ENCODE measurements around the gene MEI1. TPM values are rescaled to one million over a fixed set of nuclear protein-coding genes. Genes with fewer than 3 reads are reported as not detected.

The MEI1 gene
- total and polyA plus RNA-seq, 9 of the 15 experiments (the other 6 are each of a cell fraction or from before 2014, with no cell fraction given): 0.08 to 0.68 (median 0.18) TPM; not detected in 2

GRCh38 chr22:41808400-41808799 is 109.1 kb downstream of the MEI1 start:
- BruUV-seq (replicated peaks): no TSS peak
- POLR2A ChIA-PET: interaction anchor here (0.7 to 1.4 kb wide), 6 partner anchors 8 to 83 kb away, joined by 3 to 8 read pairs (median 3); partner anchors contain the start of gene CCDC134
- TF ChIP-seq TCF3 (CRISPR knock-in tag; IDR thresholded peaks at IDR 0.05) (peak; percentile 65; the same call in 1 of the 2 replicates), RFX5 (IDR thresholded peaks at IDR 0.05; ENCODE audit: low read depth, low read length) (no peak), ZNF586 (CRISPR knock-in tag; conservative IDR thresholded peaks at IDR 0.05) (no peak), BMI1 (IDR thresholded peaks at IDR 0.05; ENCODE audit: low read length) (no peak), ARID1B (IDR thresholded peaks at IDR 0.05) (0 out of 2 replicates have a peak, but pooled peaks have one; percentile 21), CBFA2T2 (conservative IDR thresholded peaks at IDR 0.05) (peak; percentile 57), E2F6 (IDR thresholded peaks at IDR 0.05; ENCODE audit: borderline replicate concordance in 1 of 2, extremely low read depth in 1 of 2, insufficient read depth in 1 of 2, insufficient read length in 1 of 2, low read depth in 1 of 2, low read length in 1 of 2, poor library complexity in 1 of 2, severe bottlenecking in 1 of 2) (no peak), CBFA2T3 (IDR thresholded peaks at IDR 0.05) (peak; percentile 80), ZNF512 (tag; IDR thresholded peaks at IDR 0.05) (no peak), STAG1 (CRISPR knock-in tag; IDR thresholded peaks at IDR 0.05; ENCODE audit: borderline replicate concordance) (no peak), ZNF696 (CRISPR knock-in tag; conservative IDR thresholded peaks at IDR 0.05) (no peak), NFE2L1 (tag; IDR thresholded peaks at IDR 0.05; ENCODE audit: borderline replicate concordance, low read depth) (no peak), SMAD3 (CRISPR knock-in tag; conservative IDR thresholded peaks at IDR 0.05) (no peak), SMC3 (conservative IDR thresholded peaks at IDR 0.05; ENCODE audit: insufficient read depth, low read depth, low read length) (no peak), ZBTB11 (CRISPR knock-in tag; IDR thresholded peaks at IDR 0.05) (no peak), ZNF232 (CRISPR knock-in tag; IDR thresholded peaks at IDR 0.05) (no peak), ZNF146 (CRISPR knock-in tag; IDR thresholded peaks at IDR 0.05; ENCODE audit: unreplicated experiment) (no peak)

More at GRCh38 chr22:41808400-41808799, 109.1 kb downstream of the MEI1 start:
- CTCF ChIA-PET (ENCODE audit: low intra/inter-chr PET ratio): no interaction called here
- Histone ChIP-seq H4K20me1 (replicated peaks; ENCODE audit: control insufficient read depth, insufficient read depth, low read length) (no peaks in the 10 kb centered on the region), H3K9me1 (ENCODE audit: control insufficient read depth, insufficient read depth, low read length) (peaks cover 5% of the 10 kb centered on the region), H3K36me3 (ENCODE audit: control insufficient read depth, insufficient read depth, low read length) (peaks cover 29% of the 10 kb centered on the region; the same call in 2 of the 3 replicates), H3K4me3 (no peak overlapping the region), H3K27me3 (ENCODE audit: control insufficient read depth in 2 of 2, insufficient read depth in 2 of 2, low read length in 2 of 2) (no peaks in the 10 kb centered on the region), H3K4me2 (ENCODE audit: insufficient read depth, low read length) (peak overlapping the region; percentile 24), H3K4me1 (replicated peaks in 1 of 2; ENCODE audit: control insufficient read depth in 2 of 2, insufficient read depth in 2 of 2, low read length in 2 of 2) (peaks cover 7 to 8% of the 10 kb centered on the region in 2 experiments; a peak in 3 of 5 replicates), H3K27ac (ENCODE audit: extremely low read depth, low read depth, low read length) (no peak overlapping the region), H3K79me2 (ENCODE audit: control insufficient read depth, insufficient read depth, low read length) (peaks cover 6% of the 10 kb centered on the region; the same call in 1 of the 3 replicates), H3K9me3 (replicated peaks; ENCODE audit: control insufficient read depth, insufficient read depth, low read depth, low read length) (no peaks in the 10 kb centered on the region), H3K9ac (ENCODE audit: insufficient read depth in 1 of 2, low read depth in 2 of 2, low read length in 2 of 2) (peak overlapping the region in 1 of 2 experiments; percentile 77; a peak in 2 of 4 replicates), H2AFZ (ENCODE audit: low read depth, low read length) (no peak overlapping the region)
- in situ Hi-C loops (cut with MboI): no loop called here
- FAIRE-seq (peak; percentile 78), ATAC-seq (peak; percentile 93), DNase-seq (ENCODE audit: extremely low read depth in 1 of 4, low spot score in 3 of 4) (peak; percentile 29 to 82 (median 50))
- intact Hi-C loops (cut with micrococcal nuclease): no loop called here
- 18% methylated on average over 6 of the region's 6 CpGs for WGBS (ENCODE audit: insufficient coverage, low coverage, missing lambda C conversion rate)

All from K562 (cell line).